ENCODE results near the gene SGTB. TPM values are rescaled to one million over a fixed set of nuclear protein-coding genes. Genes with fewer than 3 reads are reported as not detected.
A peak's percentile ranks its signal among the peaks of the same experiment; 100 is the strongest.

SGTB gene
- total RNA-seq, 1 donor from 2014 or later, result 10.7 TPM

DNA sequence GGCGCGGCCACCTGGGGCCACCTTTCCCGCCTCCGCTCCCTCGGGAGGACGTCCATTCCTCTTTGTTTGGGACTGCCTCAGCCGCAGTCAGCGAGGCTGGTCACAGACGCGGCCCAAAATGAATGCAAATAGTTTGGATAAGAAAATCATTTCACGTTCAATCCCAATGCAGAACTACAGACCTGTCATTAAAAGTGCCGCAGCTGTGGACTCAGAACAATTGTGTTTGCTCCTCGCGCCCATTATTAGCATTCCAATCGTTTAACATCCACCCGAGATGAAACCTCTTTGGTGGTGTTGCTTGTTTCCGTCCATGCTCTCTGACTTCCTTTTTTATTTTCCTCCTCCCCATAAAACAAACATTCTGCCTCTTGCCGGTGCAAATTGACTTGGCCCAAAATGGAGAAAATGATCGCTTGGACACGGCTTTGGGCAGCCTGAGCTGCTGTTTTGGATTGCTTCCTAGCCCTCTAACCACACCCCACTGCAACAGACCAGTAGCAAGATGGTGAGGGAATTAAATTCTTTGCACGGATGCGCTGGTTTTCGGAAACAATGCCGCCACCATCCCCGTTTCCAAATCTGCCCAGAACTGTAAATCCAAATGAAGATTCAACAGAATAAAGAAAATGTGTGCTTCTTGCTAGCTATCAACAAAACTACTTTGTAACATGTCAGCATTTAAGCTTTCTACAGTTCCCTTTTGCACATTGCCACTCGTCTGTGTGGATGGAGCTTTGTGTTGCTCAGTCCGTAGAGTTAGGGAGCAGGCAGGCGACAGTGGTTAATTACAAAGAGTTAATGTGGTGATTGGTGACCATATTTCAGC lies 880 bp upstream of the SGTB start:
- H3K27ac Mint-ChIP-seq, result peak overlapping the region; percentile 98
- TF ChIP-seq, protein P1, sequence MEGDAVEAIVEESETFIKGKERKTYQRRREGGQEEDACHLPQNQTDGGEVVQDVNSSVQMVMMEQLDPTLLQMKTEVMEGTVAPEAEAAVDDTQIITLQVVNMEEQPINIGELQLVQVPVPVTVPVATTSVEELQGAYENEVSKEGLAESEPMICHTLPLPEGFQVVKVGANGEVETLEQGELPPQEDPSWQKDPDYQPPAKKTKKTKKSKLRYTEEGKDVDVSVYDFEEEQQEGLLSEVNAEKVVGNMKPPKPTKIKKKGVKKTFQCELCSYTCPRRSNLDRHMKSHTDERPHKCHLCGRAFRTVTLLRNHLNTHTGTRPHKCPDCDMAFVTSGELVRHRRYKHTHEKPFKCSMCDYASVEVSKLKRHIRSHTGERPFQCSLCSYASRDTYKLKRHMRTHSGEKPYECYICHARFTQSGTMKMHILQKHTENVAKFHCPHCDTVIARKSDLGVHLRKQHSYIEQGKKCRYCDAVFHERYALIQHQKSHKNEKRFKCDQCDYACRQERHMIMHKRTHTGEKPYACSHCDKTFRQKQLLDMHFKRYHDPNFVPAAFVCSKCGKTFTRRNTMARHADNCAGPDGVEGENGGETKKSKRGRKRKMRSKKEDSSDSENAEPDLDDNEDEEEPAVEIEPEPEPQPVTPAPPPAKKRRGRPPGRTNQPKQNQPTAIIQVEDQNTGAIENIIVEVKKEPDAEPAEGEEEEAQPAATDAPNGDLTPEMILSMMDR (IDR thresholded peaks at IDR 0.05; ENCODE audit: unreplicated experiment), result no peak
- no peaks in the 10 kb centered on the region for H3K27me3 Mint-ChIP-seq
- H3K9me3 Mint-ChIP-seq (ENCODE audit: low read depth), result no peaks in the 10 kb centered on the region
- DNase-seq (ENCODE audit: low spot score, unreplicated experiment), result no peak
- peaks cover 2% of the 10 kb centered on the region for H3K36me3 Mint-ChIP-seq (ENCODE audit: insufficient read depth)
- H3K4me1 Mint-ChIP-seq (ENCODE audit: low read depth), result peaks cover 12% of the 10 kb centered on the region
- H3K4me3 Mint-ChIP-seq (ENCODE audit: low read depth), result peak overlapping the region; percentile 91

DNA sequence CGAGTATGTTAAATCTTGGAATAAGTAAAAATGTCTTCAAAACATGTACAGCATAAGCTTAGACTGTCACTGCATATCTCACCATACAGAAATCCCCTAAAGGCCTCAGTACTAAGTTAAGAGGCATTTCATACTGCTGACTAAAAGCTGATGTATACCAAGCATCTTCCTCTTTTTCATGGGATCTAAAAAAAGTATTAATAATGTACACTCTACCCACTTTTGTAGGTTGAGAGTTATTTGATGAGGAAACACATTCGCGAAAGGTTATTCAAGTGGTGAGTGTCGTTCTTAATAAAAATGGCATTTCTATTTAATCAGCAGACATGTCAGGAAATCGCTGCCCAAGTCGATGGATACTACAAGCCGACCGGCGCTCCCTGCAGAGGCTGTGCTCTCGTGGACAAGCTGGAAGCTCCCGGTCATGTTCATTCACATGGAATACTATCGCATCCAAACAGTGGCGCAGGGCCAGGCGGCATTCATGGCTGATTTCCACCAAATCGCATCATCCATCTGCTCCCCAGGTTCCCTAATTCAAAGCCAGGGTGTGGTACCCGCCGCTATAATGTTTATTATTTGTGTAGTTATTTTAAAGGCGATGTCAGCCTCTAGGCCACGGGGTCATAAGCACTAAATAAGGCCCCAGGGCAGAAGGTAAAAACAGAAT lies 724 bp downstream of the SGTB start:
- Mint-ChIP-seq H3K4me1 (ENCODE audit: low read depth) (peaks cover 12% of the 10 kb centered on the region), H3K4me3 (ENCODE audit: low read depth) (peak overlapping the region; percentile 79), H3K27me3 (no peaks in the 10 kb centered on the region), H3K27ac (peak overlapping the region; percentile 83), H3K9me3 (ENCODE audit: low read depth) (no peaks in the 10 kb centered on the region), H3K36me3 (ENCODE audit: insufficient read depth) (peaks cover 2% of the 10 kb centered on the region)
- peak; percentile 11 for DNase-seq (ENCODE audit: low spot score, unreplicated experiment)
- TF ChIP-seq, protein P1 (IDR thresholded peaks at IDR 0.05; ENCODE audit: unreplicated experiment), result no peak

DNA sequence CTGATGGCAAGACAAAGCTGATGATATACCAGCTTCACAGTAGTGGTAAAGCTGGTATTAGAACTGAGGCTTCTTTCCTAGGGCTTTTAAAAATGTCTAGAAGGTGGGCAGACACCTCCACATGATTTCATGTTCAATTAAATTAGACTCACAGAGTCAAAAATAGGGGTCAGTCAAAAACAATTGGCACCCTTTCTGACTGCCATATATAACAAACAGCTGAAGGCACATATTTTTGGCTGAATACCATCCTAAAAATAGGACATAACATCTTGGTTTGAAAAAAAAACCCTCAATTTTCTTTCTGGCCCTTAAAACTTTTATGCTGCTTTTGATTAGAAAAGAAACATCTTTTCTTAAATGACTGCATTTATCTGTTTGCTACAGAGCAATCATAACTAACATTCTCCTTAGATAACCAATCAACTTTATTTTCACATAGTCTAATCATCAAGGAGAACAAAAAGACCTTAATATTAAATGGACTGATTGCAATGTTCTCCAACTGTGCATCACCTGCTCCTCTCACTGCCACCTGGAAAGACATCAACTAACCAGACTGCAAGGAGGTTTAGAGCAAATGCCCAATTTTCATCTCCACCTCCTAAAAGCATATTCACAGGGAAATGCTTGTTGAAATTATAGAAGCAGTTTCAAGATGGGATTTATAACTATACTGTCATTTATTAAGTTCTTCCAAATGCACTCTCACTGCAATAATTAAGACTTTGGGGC lies 3.2 kb downstream of the SGTB start:
- DNase-seq (ENCODE audit: low spot score, unreplicated experiment), result no peak
- no peaks in the 10 kb centered on the region for H3K9me3 Mint-ChIP-seq (ENCODE audit: low read depth)
- H3K27me3 Mint-ChIP-seq, result no peaks in the 10 kb centered on the region
- no peak overlapping the region for H3K27ac Mint-ChIP-seq
- no peak overlapping the region for H3K4me3 Mint-ChIP-seq (ENCODE audit: low read depth)
- H3K4me1 Mint-ChIP-seq (ENCODE audit: low read depth), result peaks cover 9% of the 10 kb centered on the region
- TF ChIP-seq, protein P1 (IDR thresholded peaks at IDR 0.05; ENCODE audit: unreplicated experiment), result no peak
- peaks cover 3% of the 10 kb centered on the region for H3K36me3 Mint-ChIP-seq (ENCODE audit: insufficient read depth)

GRCh38 chr5:65708145-65708544 lies 13.8 kb downstream of the SGTB start:
- Mint-ChIP-seq H3K27me3 (no peaks in the 10 kb centered on the region), H3K27ac (no peak overlapping the region), H3K4me1 (ENCODE audit: low read depth) (no peaks in the 10 kb centered on the region), H3K4me3 (ENCODE audit: low read depth) (no peak overlapping the region), H3K36me3 (ENCODE audit: insufficient read depth) (peaks cover 8% of the 10 kb centered on the region), H3K9me3 (ENCODE audit: low read depth) (no peaks in the 10 kb centered on the region)
- DNase-seq (ENCODE audit: low spot score, unreplicated experiment), result no peak
- TF ChIP-seq, protein P1 (IDR thresholded peaks at IDR 0.05; ENCODE audit: unreplicated experiment), result no peak

- no peak overlapping the region for H3K4me3 Mint-ChIP-seq (ENCODE audit: low read depth)
- TF ChIP-seq, protein P1 (IDR thresholded peaks at IDR 0.05; ENCODE audit: unreplicated experiment), result no peak
- DNase-seq (ENCODE audit: low spot score, unreplicated experiment), result no peak
- no peak overlapping the region for H3K27ac Mint-ChIP-seq
- H3K27me3 Mint-ChIP-seq, result no peaks in the 10 kb centered on the region
- H3K36me3 Mint-ChIP-seq (ENCODE audit: insufficient read depth), result peaks cover 11% of the 10 kb centered on the region
- no peaks in the 10 kb centered on the region for H3K4me1 Mint-ChIP-seq (ENCODE audit: low read depth)
- no peaks in the 10 kb centered on the region for H3K9me3 Mint-ChIP-seq (ENCODE audit: low read depth)
Measured at GRCh38 chr5:65707663-65708062, 14.2 kb downstream of the SGTB start.
